ENCODE results near the gene GRIA1. TPM values are rescaled to one million over a fixed set of nuclear protein-coding genes. Genes with fewer than 3 reads are reported as not detected.

Gene GRIA1
- total and polyA plus RNA-seq, 10 of the 15 experiments (the other 5 are each of a cell fraction or from before 2014, with no cell fraction given), result 0.04 to 0.18 (median 0.04) TPM; not detected in 7

DNA sequence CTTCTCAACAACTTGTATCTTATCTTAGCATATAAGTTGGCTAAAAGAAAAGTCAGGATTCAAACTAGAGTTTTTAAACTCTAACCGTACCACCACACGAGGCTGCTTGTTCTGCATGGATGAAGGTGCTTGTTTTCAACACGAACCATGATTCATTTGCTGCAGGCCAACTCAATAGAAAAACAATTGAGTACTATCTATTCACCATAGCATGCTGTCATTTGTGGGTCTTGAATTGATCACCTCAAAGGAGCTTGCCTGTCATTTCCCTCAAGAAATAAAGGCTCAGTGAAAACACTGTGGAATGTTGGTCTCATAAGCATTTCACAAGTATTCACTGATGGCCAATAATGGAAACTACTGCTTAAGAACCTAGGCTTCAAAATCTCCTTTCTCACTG is 21.0 kb upstream of the GRIA1 start (continued):
- TF ChIP-seq, protein P1, sequence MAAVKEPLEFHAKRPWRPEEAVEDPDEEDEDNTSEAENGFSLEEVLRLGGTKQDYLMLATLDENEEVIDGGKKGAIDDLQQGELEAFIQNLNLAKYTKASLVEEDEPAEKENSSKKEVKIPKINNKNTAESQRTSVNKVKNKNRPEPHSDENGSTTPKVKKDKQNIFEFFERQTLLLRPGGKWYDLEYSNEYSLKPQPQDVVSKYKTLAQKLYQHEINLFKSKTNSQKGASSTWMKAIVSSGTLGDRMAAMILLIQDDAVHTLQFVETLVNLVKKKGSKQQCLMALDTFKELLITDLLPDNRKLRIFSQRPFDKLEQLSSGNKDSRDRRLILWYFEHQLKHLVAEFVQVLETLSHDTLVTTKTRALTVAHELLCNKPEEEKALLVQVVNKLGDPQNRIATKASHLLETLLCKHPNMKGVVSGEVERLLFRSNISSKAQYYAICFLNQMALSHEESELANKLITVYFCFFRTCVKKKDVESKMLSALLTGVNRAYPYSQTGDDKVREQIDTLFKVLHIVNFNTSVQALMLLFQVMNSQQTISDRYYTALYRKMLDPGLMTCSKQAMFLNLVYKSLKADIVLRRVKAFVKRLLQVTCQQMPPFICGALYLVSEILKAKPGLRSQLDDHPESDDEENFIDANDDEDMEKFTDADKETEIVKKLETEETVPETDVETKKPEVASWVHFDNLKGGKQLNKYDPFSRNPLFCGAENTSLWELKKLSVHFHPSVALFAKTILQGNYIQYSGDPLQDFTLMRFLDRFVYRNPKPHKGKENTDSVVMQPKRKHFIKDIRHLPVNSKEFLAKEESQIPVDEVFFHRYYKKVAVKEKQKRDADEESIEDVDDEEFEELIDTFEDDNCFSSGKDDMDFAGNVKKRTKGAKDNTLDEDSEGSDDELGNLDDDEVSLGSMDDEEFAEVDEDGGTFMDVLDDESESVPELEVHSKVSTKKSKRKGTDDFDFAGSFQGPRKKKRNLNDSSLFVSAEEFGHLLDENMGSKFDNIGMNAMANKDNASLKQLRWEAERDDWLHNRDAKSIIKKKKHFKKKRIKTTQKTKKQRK (IDR thresholded peaks at IDR 0.05; ENCODE audit: low read depth, low read length), result no peak
- TF ChIP-seq HDGF (IDR thresholded peaks at IDR 0.05) (no peak), TCF12 (IDR thresholded peaks at IDR 0.05; ENCODE audit: low read depth, low read length) (no peak), MYB (IDR thresholded peaks at IDR 0.05; ENCODE audit: borderline replicate concordance, low read depth, low read length) (no peak), FOXM1 (IDR thresholded peaks at IDR 0.05; ENCODE audit: low read depth, low read length) (no peak)
- TF ChIP-seq, protein P2, sequence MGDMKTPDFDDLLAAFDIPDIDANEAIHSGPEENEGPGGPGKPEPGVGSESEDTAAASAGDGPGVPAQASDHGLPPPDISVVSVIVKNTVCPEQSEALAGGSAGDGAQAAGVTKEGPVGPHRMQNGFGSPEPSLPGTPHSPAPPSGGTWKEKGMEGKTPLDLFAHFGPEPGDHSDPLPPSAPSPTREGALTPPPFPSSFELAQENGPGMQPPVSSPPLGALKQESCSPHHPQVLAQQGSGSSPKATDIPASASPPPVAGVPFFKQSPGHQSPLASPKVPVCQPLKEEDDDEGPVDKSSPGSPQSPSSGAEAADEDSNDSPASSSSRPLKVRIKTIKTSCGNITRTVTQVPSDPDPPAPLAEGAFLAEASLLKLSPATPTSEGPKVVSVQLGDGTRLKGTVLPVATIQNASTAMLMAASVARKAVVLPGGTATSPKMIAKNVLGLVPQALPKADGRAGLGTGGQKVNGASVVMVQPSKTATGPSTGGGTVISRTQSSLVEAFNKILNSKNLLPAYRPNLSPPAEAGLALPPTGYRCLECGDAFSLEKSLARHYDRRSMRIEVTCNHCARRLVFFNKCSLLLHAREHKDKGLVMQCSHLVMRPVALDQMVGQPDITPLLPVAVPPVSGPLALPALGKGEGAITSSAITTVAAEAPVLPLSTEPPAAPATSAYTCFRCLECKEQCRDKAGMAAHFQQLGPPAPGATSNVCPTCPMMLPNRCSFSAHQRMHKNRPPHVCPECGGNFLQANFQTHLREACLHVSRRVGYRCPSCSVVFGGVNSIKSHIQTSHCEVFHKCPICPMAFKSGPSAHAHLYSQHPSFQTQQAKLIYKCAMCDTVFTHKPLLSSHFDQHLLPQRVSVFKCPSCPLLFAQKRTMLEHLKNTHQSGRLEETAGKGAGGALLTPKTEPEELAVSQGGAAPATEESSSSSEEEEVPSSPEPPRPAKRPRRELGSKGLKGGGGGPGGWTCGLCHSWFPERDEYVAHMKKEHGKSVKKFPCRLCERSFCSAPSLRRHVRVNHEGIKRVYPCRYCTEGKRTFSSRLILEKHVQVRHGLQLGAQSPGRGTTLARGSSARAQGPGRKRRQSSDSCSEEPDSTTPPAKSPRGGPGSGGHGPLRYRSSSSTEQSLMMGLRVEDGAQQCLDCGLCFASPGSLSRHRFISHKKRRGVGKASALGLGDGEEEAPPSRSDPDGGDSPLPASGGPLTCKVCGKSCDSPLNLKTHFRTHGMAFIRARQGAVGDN (IDR thresholded peaks at IDR 0.05), result no peak
- TF ChIP-seq, protein P3, sequence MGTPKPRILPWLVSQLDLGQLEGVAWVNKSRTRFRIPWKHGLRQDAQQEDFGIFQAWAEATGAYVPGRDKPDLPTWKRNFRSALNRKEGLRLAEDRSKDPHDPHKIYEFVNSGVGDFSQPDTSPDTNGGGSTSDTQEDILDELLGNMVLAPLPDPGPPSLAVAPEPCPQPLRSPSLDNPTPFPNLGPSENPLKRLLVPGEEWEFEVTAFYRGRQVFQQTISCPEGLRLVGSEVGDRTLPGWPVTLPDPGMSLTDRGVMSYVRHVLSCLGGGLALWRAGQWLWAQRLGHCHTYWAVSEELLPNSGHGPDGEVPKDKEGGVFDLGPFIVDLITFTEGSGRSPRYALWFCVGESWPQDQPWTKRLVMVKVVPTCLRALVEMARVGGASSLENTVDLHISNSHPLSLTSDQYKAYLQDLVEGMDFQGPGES (IDR thresholded peaks at IDR 0.05), result no peak

All from GM12878 (cell line).